K562 (cell line): ENCODE measurements around the gene ECI1. TPM values are rescaled to one million over a fixed set of nuclear protein-coding genes. Genes with fewer than 3 reads are reported as not detected.

Source experiments
- ESRRB ChIP-seq: fragments of 250-450 bp; sonication (Bioruptor Pico); IDR thresholded peaks from 2 replicates; pipeline ENCODE4 v1.5.0; 2020; ENCODE audit warnings: mild to moderate bottlenecking, moderate library complexity, borderline replicate concordance
- HDAC2 ChIP-seq: fragments of 450-650 bp; IDR thresholded peaks from 2 replicates; pipeline ENCODE4 v1.6.1; 2016; ENCODE audit warnings: mild to moderate bottlenecking
- HMGN3 ChIP-seq: IDR thresholded peaks from 2 replicates; pipeline ENCODE4 v1.6.1; 2011; ENCODE audit warnings: borderline replicate concordance, low read depth, mild to moderate bottlenecking, mixed read lengths, low read length; ENCODE audit not compliant: insufficient read length; ENCODE audit errors: extremely low read depth
- IFI16 ChIP-seq: fragments of 250-450 bp; sonication (Bioruptor Pico); IDR thresholded peaks from 2 replicates; pipeline ENCODE4 v2.1.2; 2022; ENCODE audit warnings: mild to moderate bottlenecking, inconsistent platforms
- ILK ChIP-seq: fragments of 450-650 bp; IDR thresholded peaks from 2 replicates; pipeline ENCODE4 v1.6.1; 2016; ENCODE audit warnings: missing genetic modification characterization, low read depth, mild to moderate bottlenecking, missing compliant biosample characterization, moderate library complexity, borderline replicate concordance
- MGA ChIP-seq: fragments of 450-650 bp; IDR thresholded peaks from 2 replicates; pipeline ENCODE4 v1.6.1; 2016; ENCODE audit warnings: mild to moderate bottlenecking, moderate library complexity
- PCBP1 ChIP-seq: fragments of 200-400 bp; formaldehyde crosslinking; IDR thresholded peaks from 2 replicates; pipeline ENCODE4 v1.6.1; 2018; ENCODE audit warnings: mild to moderate bottlenecking, low read depth, low read length; ENCODE audit not compliant: poor library complexity, severe bottlenecking
- ZNF184 ChIP-seq: sonication (generic); formaldehyde crosslinking; IDR thresholded peaks from 2 replicates; pipeline ENCODE4 v1.5.0; 2020; ENCODE audit warnings: missing genetic modification reagents
- ZNF217 ChIP-seq: sonication (generic); formaldehyde crosslinking; IDR thresholded peaks from 2 replicates; pipeline ENCODE4 v1.8.0; 2022; ENCODE audit warnings: mild to moderate bottlenecking, missing genetic modification reagents
- ZNF395 ChIP-seq: fragments of 200-800 bp; sonication (Bioruptor generic); IDR thresholded peaks from 2 replicates; pipeline ENCODE4 v1.6.1; 2017; ENCODE audit warnings: missing genetic modification characterization, missing compliant biosample characterization
- ZNF41 ChIP-seq: fragments of 250-450 bp; sonication (Bioruptor Pico); conservative IDR thresholded peaks from 2 replicates; pipeline ENCODE4 v1.4.0; 2020; ENCODE audit warnings: mild to moderate bottlenecking
- polyA plus RNA-seq, 8 experiments: library from polyadenylated mRNA; depleted of rRNA in 4 of 8; stranded (reverse) in 5 of 8; unstranded in 3 of 8; fragments of >200 nt; fragmentation: Nextera tagmentation in 2 of 8; fragmentation: Illumina TruSeq in 1 of 8; extraction: Ambion mirVana in 2 of 8; extraction: Trizol in 1 of 8; gene quantifications; 2 replicates each; pipeline versions ENCODE4 v1.2.1 to v1.2.3, GENCODE V29; 2011 to 2014; ENCODE audit warnings: inconsistent platforms in 1 of 8, missing spikeins in 1 of 8
- total RNA-seq, 7 experiments: library from RNA; depleted of rRNA in 6 of 7; stranded (reverse); fragments of >200 nt in 6 of 7; fragmentation: Illumina TruSeq in 2 of 7; extraction: Trizol in 2 of 7; gene quantifications; 2 replicates each; pipeline versions ENCODE4 v1.2.1 to v1.2.3, GENCODE V29; 2011 to 2021; ENCODE audit warnings: low replicate concordance in 1 of 7

Gene ECI1
- total and polyA plus RNA-seq, 9 of the 15 experiments (the other 6 are each of a cell fraction or from before 2014, with no cell fraction given), result 4.7 to 189 (median 54.0) TPM

GRCh38 chr16:2251296-2252111 is at the start of gene ECI1 (continued):
- TF ChIP-seq MGA, result no peak
- 0 out of 2 replicates have a peak, but pooled peaks have one; percentile 70 for TF ChIP-seq ZNF395 (CRISPR knock-in tag)
- no peak for TF ChIP-seq ILK (tag)
- no peak for TF ChIP-seq ZNF41 (CRISPR knock-in tag)
- no peak for TF ChIP-seq IFI16 (CRISPR knock-in tag)
- TF ChIP-seq ZNF184 (CRISPR knock-in tag), result no peak
- TF ChIP-seq ESRRB (CRISPR knock-in tag), result no peak
- no peak for TF ChIP-seq ZNF217 (CRISPR knock-in tag)
- peak; percentile 90 for TF ChIP-seq HMGN3
- no peak for TF ChIP-seq HDAC2
- TF ChIP-seq PCBP1, result peak; percentile 94
